GM18508 (cell line): Measurements from ENCODE around the gene TCOF1.

Source experiments
- ATAC-seq: cut with Tn5 transposase; IDR thresholded peaks from one replicate; pipeline ENCODE4 v1.9.1; 2021; ENCODE audit warnings: moderate number of reproducible peaks; ENCODE audit not compliant: insufficient read depth, unreplicated experiment

Gene TCOF1

GRCh38 chr5:150400316-150401075 is 43.0 kb downstream of the TCOF1 start:
- no peak for ATAC-seq

- no peak for ATAC-seq
Measured at GRCh38 chr5:150401076-150401375, 43.5 kb downstream of the TCOF1 start.

- ATAC-seq = no peak
Measured at GRCh38 chr5:150401376-150402228, 44.1 kb downstream of the TCOF1 start.

GRCh38 chr5:150402229-150402773 is 44.8 kb downstream of the TCOF1 start:
- ATAC-seq = no peak

- no peak for ATAC-seq
Measured at GRCh38 chr5:150402901-150403342, 45.4 kb downstream of the TCOF1 start.

- ATAC-seq = no peak
Measured at GRCh38 chr5:150404121-150404520, 46.6 kb downstream of the TCOF1 start.

GRCh38 chr5:150404535-150404934 is 47.0 kb downstream of the TCOF1 start:
- ATAC-seq = no peak

GRCh38 chr5:150404941-150405816 is 47.7 kb downstream of the TCOF1 start:
- ATAC-seq = no peak

GRCh38 chr5:150406103-150406722 is 48.7 kb downstream of the TCOF1 start:
- no peak for ATAC-seq

GRCh38 chr5:150406723-150407095 is 49.2 kb downstream of the TCOF1 start:
- no peak for ATAC-seq

- no peak for ATAC-seq
Measured at GRCh38 chr5:150407096-150407720, 49.7 kb downstream of the TCOF1 start.

GRCh38 chr5:150408231-150408943 is 50.9 kb downstream of the TCOF1 start:
- no peak for ATAC-seq

GRCh38 chr5:150409638-150410523 is 52.4 kb downstream of the TCOF1 start:
- no peak for ATAC-seq

- no peak for ATAC-seq
Measured at GRCh38 chr5:150410524-150411244, 53.2 kb downstream of the TCOF1 start.

- no peak for ATAC-seq
Measured at GRCh38 chr5:150411245-150411979, 53.9 kb downstream of the TCOF1 start.

- ATAC-seq = peak; percentile 50
Measured at GRCh38 chr5:150412319-150413175, 55.0 kb downstream of the TCOF1 start, which contains the start of gene CD74. CD74 (minus strand) TSS chr5:150412910; CDS start chr5:150412749, 161 bp downstream.
